Stromal cell of bone marrow (primary cell): ENCODE data around the gene GPR173.

Experiments
- DNase-seq: peaks from one replicate; pipeline ENCODE4 v3.0.0-alpha.2; 2012; ENCODE audit warnings: low read depth

GPR173 gene

DNA sequence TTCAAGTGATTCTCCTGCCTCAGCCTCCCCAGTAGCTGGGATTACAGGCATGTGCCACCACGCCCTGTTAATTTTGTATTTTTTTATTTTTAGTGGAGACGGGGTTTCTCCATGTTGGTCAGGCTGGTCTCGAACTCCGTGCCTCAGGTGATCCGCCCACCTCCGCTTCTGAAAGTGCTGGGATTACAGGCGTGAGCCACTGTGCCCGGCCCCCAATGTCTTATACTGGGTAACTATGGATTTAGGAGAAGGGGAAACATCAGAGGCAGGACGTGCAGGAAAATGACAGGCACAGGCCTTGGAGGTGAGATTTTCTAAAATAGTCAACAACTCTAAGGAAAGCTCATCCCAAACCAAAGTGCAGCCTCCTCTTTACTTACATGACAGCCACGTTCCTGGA is 22.5 kb downstream of the GPR173 start:
- DNase-seq, result no peak

- DNase-seq, result peak; percentile 33
Observed at GRCh38 chrX:53071604-53072417, 23.2 kb downstream of the GPR173 start.

DNA sequence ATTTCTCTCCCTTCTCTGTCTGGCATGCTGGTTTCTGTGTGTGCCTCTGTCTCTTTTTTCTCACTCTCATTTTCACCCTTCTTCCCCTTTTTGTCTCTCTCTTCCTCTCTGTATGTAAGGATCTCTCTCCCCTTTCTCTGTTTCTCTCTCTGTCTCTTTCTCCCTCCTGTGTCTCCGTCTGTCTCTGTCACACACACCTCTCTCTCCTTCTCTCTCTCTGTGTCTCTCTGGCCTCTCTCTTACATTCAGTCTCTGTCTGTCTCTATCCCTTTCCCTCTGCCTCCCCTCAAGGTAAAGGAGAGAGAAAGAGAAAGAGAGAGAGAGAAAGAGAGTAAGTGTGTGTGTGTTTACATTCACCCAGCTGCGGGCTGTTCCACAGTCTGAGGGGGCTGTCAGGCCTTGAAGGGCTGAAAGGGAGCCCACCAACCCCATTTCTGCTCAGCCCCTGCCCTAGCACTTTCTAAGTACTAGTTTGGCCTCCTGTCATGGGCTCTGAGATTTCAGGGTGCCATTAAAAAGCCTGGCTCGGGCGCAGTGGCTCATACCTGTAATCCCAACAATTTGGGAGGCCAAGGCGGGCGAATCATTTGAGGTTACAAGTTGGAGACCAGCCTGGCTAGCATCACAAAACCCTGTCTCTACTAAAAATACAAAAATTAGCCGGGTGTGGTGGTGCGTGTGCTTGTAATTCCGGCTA is 24.0 kb downstream of the GPR173 start:
- DNase-seq, result no peak

DNA sequence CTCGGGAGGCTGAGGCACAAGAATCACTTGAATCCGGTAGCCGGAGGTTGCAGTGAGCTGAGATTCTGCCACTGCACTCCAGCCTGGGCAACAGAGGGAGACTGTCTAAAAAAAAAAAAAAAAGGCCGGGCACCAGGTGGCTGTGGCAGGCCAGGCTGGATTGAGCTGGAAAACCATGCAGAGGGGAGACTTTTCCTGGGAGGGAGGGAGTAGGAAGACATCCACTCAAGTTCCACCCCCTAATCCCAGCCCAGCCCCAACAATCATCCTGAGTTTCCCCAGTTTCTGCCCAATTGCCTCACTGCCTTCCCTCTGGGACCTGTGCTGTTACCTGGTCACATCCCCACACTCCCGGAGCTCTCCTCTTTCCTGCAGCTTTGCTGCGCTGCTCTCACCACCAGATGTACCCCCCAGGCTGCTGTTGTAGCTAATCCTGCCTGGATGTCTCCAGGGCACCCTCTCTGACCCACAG is 24.6 kb downstream of the GPR173 start:
- DNase-seq, result no peak

GRCh38 chrX:53075011-53075410 is 26.4 kb downstream of the GPR173 start:
- no peak for DNase-seq

GRCh38 chrX:53076671-53077070 is 28.1 kb downstream of the GPR173 start:
- DNase-seq, result no peak

DNA sequence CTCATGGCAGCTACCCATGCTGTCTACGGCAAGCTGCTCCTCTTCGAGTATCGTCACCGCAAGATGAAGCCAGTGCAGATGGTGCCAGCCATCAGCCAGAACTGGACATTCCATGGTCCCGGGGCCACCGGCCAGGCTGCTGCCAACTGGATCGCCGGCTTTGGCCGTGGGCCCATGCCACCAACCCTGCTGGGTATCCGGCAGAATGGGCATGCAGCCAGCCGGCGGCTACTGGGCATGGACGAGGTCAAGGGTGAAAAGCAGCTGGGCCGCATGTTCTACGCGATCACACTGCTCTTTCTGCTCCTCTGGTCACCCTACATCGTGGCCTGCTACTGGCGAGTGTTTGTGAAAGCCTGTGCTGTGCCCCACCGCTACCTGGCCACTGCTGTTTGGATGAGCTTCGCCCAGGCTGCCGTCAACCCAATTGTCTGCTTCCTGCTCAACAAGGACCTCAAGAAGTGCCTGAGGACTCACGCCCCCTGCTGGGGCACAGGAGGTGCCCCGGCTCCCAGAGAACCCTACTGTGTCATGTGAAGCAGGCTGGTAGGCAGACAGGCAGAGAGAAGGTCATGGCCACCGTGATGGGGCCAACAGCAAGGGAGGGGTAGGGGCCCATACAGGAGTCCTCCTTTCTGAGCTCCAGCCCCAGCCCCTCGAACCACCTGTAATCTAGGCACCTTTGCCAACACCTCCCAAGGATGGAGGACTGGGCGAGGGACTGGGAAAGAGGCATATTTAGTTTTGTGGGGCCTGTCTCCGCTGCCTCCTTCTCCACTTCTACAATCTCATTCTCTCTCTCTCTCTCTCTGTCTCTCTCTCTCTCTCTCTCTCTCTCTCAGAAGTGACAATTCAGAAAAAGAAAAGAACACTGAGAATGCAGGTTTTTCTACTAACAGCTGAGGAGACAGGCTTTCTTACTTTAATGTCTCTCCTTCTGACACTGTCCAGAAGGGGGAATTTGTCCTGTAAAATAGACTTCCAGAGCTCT is 28.9 kb downstream of the GPR173 start:
- DNase-seq, result no peak

GRCh38 chrX:53078943-53079342 is 30.4 kb downstream of the GPR173 start:
- DNase-seq, result no peak

- DNase-seq, result no peak
Observed at GRCh38 chrX:53080628-53081580, 32.3 kb downstream of the GPR173 start.

GRCh38 chrX:53081925-53082772 is 33.6 kb downstream of the GPR173 start, which contains the start of gene TSPYL2:
Gene TSPYL2, plus strand, starts transcription at chrX:53082367. Its CDS starts 132 bp downstream, at chrX:53082499.
- DNase-seq, result peak; percentile 93

- DNase-seq, result no peak
Observed at GRCh38 chrX:53082773-53083616, 34.4 kb downstream of the GPR173 start.

GRCh38 chrX:53084043-53084570 is 35.5 kb downstream of the GPR173 start:
- no peak for DNase-seq

- no peak for DNase-seq
Observed at GRCh38 chrX:53084863-53085262, 36.3 kb downstream of the GPR173 start.

GRCh38 chrX:53085661-53086229 is 37.2 kb downstream of the GPR173 start:
- DNase-seq, result no peak

DNA sequence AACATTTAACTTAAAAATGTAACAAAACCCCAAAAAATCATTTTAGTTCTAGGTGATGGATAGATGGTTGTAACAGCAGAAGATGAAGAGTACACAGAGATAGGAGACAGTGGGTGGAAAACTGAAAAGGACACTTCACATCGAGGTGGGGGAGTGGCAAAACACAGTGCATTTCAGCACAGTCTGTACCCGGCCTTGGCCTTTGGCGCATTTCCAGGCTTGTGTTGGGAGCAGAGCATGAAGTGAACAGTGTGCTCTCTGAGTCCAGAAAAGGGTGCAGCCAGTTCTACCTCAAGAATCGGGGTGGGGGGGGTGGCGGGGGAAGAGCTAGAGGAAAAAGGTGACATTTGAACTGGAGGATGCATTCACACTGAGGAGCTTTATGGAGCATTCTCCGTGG is 37.9 kb downstream of the GPR173 start:
- no peak for DNase-seq

DNA sequence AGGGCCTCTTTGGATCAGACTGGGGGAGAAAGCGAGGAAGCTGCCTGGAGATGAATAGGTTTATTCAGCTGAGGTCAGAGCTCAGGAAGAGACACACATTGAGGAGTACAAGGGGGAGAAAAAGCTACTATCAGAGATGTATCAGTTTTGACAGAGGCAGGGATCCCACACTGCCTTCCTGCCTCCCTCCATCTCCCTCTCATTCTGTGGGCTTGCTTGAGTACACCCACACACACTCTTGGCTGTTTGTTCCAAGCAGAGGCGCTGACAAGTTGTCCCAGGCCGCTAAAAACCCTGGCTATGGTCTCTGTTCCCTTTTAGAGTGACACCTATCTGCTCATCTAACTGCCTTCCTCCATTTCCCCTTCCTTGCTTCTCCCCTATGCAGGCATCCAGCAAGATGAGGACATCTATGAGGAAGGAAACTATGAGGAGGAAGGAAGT is 38.8 kb downstream of the GPR173 start:
- DNase-seq, result no peak

DNA sequence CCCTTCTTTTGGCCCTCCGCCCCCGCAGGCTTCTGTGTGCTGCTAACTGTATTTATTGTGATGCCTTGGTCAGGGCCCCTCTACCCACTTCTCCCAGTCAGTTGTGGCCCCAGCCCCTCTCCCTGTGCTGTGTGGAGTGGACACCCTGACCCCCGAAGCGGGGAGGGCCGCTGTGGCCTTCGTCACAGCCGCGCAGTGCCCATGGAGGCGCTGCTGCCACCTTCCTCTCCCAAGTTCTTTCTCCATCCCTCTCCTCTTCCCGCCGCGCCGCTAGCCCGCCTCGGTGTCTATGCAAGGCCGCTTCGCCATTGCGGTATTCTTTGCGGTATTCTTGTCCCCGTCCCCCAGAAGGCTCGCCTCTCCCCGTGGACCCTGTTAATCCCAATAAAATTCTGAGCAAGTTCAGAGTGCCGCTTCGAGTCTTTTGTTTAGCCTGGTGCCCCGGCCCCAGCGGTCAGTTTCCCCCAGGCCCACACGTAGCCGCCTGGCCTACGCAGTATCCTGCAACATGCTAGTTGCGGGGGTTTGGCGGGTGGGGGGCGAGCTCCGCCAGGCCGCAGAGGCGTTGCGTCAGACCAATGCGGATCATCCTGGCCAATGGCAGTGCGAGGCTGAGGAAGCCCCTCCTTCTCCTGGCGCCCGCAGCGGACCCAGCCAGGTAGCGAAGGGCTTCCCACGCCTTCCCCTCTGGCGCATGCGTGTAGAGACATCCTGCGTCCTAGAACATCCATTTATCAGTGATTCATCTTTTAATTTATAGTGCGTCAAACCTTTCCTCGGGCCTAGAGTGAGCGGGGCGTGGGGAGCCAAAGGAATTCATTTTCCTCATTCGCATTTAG is 39.8 kb downstream of the GPR173 start:
- DNase-seq, result peak; percentile 52
